ENCODE measurements around the gene MCCC1.

MCCC1 gene

DNA sequence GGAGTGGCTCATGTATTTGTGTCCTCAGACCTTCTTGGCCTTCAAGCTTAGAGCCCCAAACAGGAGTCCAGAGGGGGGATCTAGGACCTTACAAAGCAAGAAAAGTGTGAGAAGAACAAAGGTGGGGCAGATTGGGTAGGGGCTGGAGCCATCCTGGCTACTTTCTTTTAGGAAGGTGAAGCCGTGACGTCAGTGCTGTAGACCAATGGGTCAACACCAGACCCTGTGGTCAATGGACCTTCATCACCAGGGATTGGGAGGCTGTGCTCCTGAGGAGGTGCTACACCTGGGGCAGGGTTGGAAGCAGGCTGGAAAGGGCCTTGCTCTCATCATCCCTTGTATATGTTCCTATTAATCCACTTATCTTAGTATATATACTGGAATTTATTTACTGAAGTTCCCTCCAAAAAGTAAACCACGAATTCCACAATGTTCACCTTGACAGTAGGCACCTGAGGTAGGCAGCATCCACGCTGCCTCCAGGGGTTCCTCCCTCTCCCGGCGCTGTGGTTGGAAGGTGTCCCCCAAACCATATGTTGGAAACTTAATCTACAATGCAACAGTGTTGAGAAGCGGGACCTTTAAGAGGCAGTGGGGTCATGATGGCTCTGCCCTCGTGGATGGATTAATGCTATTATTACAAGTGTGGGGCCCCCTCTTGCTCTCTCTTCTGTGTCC, 21.4 kb upstream of the MCCC1 start:
- TF ChIP-seq REST (IDR thresholded peaks at IDR 0.05; ENCODE audit: low read depth), result no peak
- no peak for TF ChIP-seq TEAD4 (IDR thresholded peaks at IDR 0.05)

- no peak for TF ChIP-seq USF1 (IDR thresholded peaks at IDR 0.05)
- TF ChIP-seq RAD21 (IDR thresholded peaks at IDR 0.05; ENCODE audit: low read depth), result no peak
- TF ChIP-seq MAX (IDR thresholded peaks at IDR 0.05), result no peak
- TF ChIP-seq EP300 (IDR thresholded peaks at IDR 0.05; ENCODE audit: borderline replicate concordance), result no peak
- no peak for TF ChIP-seq FOXM1 (IDR thresholded peaks at IDR 0.05; ENCODE audit: borderline replicate concordance, low read depth)
- TF ChIP-seq TCF12 (IDR thresholded peaks at IDR 0.05; ENCODE audit: low read depth), result no peak
- no peak for TF ChIP-seq REST (IDR thresholded peaks at IDR 0.05; ENCODE audit: low read depth)
- no peak for TF ChIP-seq TEAD4 (IDR thresholded peaks at IDR 0.05)
- no peak for TF ChIP-seq ZBTB7A (IDR thresholded peaks at IDR 0.05; ENCODE audit: low read depth)
- TF ChIP-seq TAF1 (IDR thresholded peaks at IDR 0.05; ENCODE audit: low read depth), result no peak
- no peak for TF ChIP-seq CEBPB (IDR thresholded peaks at IDR 0.05)
- no peak for TF ChIP-seq CREB1 (IDR thresholded peaks at IDR 0.05; ENCODE audit: low read depth)
- no peak for TF ChIP-seq YY1 (IDR thresholded peaks at IDR 0.05; ENCODE audit: low read depth)
- no peak for TF ChIP-seq NFIC (IDR thresholded peaks at IDR 0.05)
- no peak for TF ChIP-seq EGR1 (IDR thresholded peaks at IDR 0.05)
Measured at GRCh38 chr3:183117056-183117455, 17.8 kb upstream of the MCCC1 start.

- no peak for TF ChIP-seq REST (IDR thresholded peaks at IDR 0.05; ENCODE audit: low read depth)
- no peak for TF ChIP-seq EP300 (IDR thresholded peaks at IDR 0.05; ENCODE audit: borderline replicate concordance)
- TF ChIP-seq TEAD4 (IDR thresholded peaks at IDR 0.05), result no peak
- no peak; the same call in 1 of the 2 replicates for TF ChIP-seq TAF1 (IDR thresholded peaks at IDR 0.05; ENCODE audit: low read depth)
- TF ChIP-seq USF1 (IDR thresholded peaks at IDR 0.05), result peak; percentile 46; the same call in 1 of the 2 replicates
- TF ChIP-seq CREB1 (IDR thresholded peaks at IDR 0.05; ENCODE audit: low read depth), result no peak
- TF ChIP-seq EGR1 (IDR thresholded peaks at IDR 0.05), result no peak
- TF ChIP-seq TCF12 (IDR thresholded peaks at IDR 0.05; ENCODE audit: low read depth), result peak; percentile 62; the same call in 1 of the 2 replicates
- TF ChIP-seq YY1 (IDR thresholded peaks at IDR 0.05; ENCODE audit: low read depth), result no peak
- peak; percentile 88 for TF ChIP-seq MAX (IDR thresholded peaks at IDR 0.05)
- peak; percentile 87 for TF ChIP-seq ZBTB7A (IDR thresholded peaks at IDR 0.05; ENCODE audit: low read depth)
Measured at GRCh38 chr3:183116025-183116614, 16.8 kb upstream of the MCCC1 start.

- TF ChIP-seq REST (IDR thresholded peaks at IDR 0.05; ENCODE audit: low read depth), result no peak
- TF ChIP-seq TEAD4 (IDR thresholded peaks at IDR 0.05), result no peak
- TF ChIP-seq USF1 (IDR thresholded peaks at IDR 0.05), result no peak
- no peak for TF ChIP-seq NFIC (IDR thresholded peaks at IDR 0.05)
- no peak for TF ChIP-seq ZBTB7A (IDR thresholded peaks at IDR 0.05; ENCODE audit: low read depth)
- no peak for TF ChIP-seq TAF1 (IDR thresholded peaks at IDR 0.05; ENCODE audit: low read depth)
- no peak for TF ChIP-seq MAX (IDR thresholded peaks at IDR 0.05)
- TF ChIP-seq CREB1 (IDR thresholded peaks at IDR 0.05; ENCODE audit: low read depth), result no peak
- no peak for TF ChIP-seq FOXM1 (IDR thresholded peaks at IDR 0.05; ENCODE audit: borderline replicate concordance, low read depth)
- TF ChIP-seq EP300 (IDR thresholded peaks at IDR 0.05; ENCODE audit: borderline replicate concordance), result no peak
Measured at GRCh38 chr3:183114384-183115178, 15.3 kb upstream of the MCCC1 start.
